Neuronal stem cell (in vitro differentiated cells): ENCODE data around the gene MEIOB.

Experiments used
- DNase-seq: peaks from one replicate; pipeline ENCODE4 v3.0.0-alpha.2; 2013; ENCODE audit warnings: low spot score
- H2AFZ ChIP-seq: one replicate; pipeline ENCODE4 v1.6.1; 2013; ENCODE audit warnings: mild to moderate bottlenecking, low read length, inconsistent platforms
- H2AK5ac ChIP-seq: 2 replicates; pipeline ENCODE4 v1.6.1; 2013; ENCODE audit warnings: low read depth, mild to moderate bottlenecking, inconsistent platforms, low read length, moderate library complexity, mixed read lengths
- H2BK120ac ChIP-seq: 2 replicates; pipeline ENCODE4 v1.6.1; 2013; ENCODE audit warnings: low read depth, mild to moderate bottlenecking, inconsistent platforms, low read length, moderate library complexity, mixed read lengths
- H2BK12ac ChIP-seq: one replicate; pipeline ENCODE4 v1.6.1; 2013; ENCODE audit warnings: low read length, inconsistent platforms
- H2BK15ac ChIP-seq: 2 replicates; pipeline ENCODE4 v1.6.1; 2013; ENCODE audit warnings: mild to moderate bottlenecking, low read length, inconsistent platforms, mixed read lengths
- H2BK5ac ChIP-seq: one replicate; pipeline ENCODE4 v1.6.1; 2013; ENCODE audit warnings: inconsistent platforms, mild to moderate bottlenecking, low read length, moderate library complexity
- H3K14ac ChIP-seq: one replicate; pipeline ENCODE4 v1.6.1; 2013; ENCODE audit warnings: low read length, inconsistent platforms
- H3K18ac ChIP-seq: 2 replicates; pipeline ENCODE4 v1.6.1; 2013; ENCODE audit warnings: low read length, inconsistent platforms
- H3K23ac ChIP-seq: 2 replicates; pipeline ENCODE4 v1.6.1; 2013; ENCODE audit warnings: low read depth, mild to moderate bottlenecking, mixed read lengths, low read length, inconsistent platforms; ENCODE audit not compliant: poor library complexity
- H3K27ac ChIP-seq: replicated peaks from 3 replicates; pipeline ENCODE4 v1.5.1; 2013; ENCODE audit warnings: low read length, inconsistent platforms
- H3K27me3 ChIP-seq, 3 experiments: 2 replicates each; pipeline ENCODE4 v1.6.1; 2013; ENCODE audit warnings: low read length in 3 of 3, mild to moderate bottlenecking in 2 of 3, inconsistent platforms in 1 of 3, low read depth in 1 of 3, mixed read lengths in 1 of 3, moderate library complexity in 1 of 3; ENCODE audit not compliant: control insufficient read depth in 3 of 3, insufficient read depth in 3 of 3
- H3K36me3 ChIP-seq, 2 donors: replicated peaks in 1 of 2; 2 replicates each; pipeline ENCODE4 v1.6.1; 2013; ENCODE audit warnings: low read length in 2 of 2; ENCODE audit not compliant: control insufficient read depth in 2 of 2, insufficient read depth in 2 of 2
- H3K4ac ChIP-seq: 2 replicates; pipeline ENCODE4 v1.6.1; 2013; ENCODE audit warnings: inconsistent platforms, mild to moderate bottlenecking, low read length, moderate library complexity
- H3K4me1 ChIP-seq, 2 donors: 1 replicate in 1 of 2; 2 replicates in 1 of 2; pipeline ENCODE4 v1.6.1; 2013; ENCODE audit warnings: low read length in 2 of 2, low read depth in 1 of 2; ENCODE audit not compliant: control insufficient read depth in 2 of 2, insufficient read depth in 1 of 2
- H3K4me2 ChIP-seq: one replicate; pipeline ENCODE4 v1.6.1; 2013; ENCODE audit warnings: mild to moderate bottlenecking, low read length, inconsistent platforms; ENCODE audit not compliant: insufficient read depth, poor library complexity, severe bottlenecking
- H3K4me3 ChIP-seq, 2 donors: 2 replicates each; pipeline ENCODE4 v1.5.1; 2013; ENCODE audit warnings: low read length in 2 of 2, mild to moderate bottlenecking in 2 of 2, inconsistent platforms in 1 of 2, moderate library complexity in 1 of 2
- H3K79me1 ChIP-seq: one replicate; pipeline ENCODE4 v1.6.1; 2013; ENCODE audit warnings: low read depth, mild to moderate bottlenecking, inconsistent platforms, low read length, moderate library complexity
- H3K9ac ChIP-seq: one replicate; pipeline ENCODE4 v1.6.1; 2013; ENCODE audit warnings: mild to moderate bottlenecking, low read depth, low read length, inconsistent platforms; ENCODE audit not compliant: poor library complexity
- H3K9me3 ChIP-seq, 2 donors: replicated peaks in 1 of 2; 2 replicates each; pipeline versions ENCODE3 to v1.6.1; 2013; ENCODE audit warnings: low read length in 2 of 2, mild to moderate bottlenecking in 2 of 2, inconsistent platforms in 1 of 2, low read depth in 1 of 2, mixed read lengths in 1 of 2, moderate library complexity in 1 of 2; ENCODE audit not compliant: control insufficient read depth in 2 of 2, insufficient read depth in 1 of 2
- H4K8ac ChIP-seq: one replicate; pipeline ENCODE4 v1.6.1; 2013; ENCODE audit warnings: low read depth, mild to moderate bottlenecking, inconsistent platforms, low read length, moderate library complexity
- H4K91ac ChIP-seq: one replicate; pipeline ENCODE4 v1.6.1; 2013; ENCODE audit warnings: low read length, low read depth, mild to moderate bottlenecking, inconsistent platforms; ENCODE audit not compliant: poor library complexity
- WGBS, 2 donors: extraction: QIAGEN DNeasy Blood & Tissue Kit; methylation state at CpG; one replicate each; pipeline ENCODE4 v1.1.7; 2013; ENCODE audit warnings: missing lambda C conversion rate in 2 of 2, mixed read lengths in 1 of 2; ENCODE audit not compliant: insufficient read length in 2 of 2, insufficient replicate concordance in 1 of 2; ENCODE audit errors: extremely low coverage in 2 of 2; 5-methylcytosine and 5-hydroxymethylcytosine counted together

The MEIOB gene

DNA sequence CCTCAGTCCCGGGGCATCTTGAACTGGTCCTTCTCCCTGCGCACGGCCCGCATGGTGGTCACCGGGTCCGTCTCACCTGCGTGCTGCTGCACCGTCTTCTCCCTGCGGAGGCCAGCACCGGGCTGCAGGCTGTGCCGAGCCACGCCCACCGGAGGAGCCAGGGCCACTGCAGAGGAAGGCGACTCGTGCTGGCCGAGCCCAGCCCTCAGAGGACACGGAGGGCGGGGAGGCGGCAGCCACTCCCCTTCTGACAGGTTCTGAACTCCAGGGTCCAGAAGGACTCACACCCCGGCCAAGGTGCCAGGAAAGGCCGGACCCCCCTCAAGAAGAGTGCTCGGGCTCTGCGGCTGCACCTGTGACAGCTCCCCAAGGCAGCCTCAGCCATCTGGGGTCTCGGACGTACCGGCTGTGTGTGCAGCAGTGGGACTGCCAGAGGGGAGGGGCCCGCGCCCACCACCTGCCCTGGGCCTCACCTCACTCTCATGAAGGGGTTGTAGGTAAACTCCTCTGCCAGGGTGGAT is 62.6 kb downstream of the MEIOB start:
- Histone ChIP-seq H2BK5ac (no peak overlapping the region), H3K9me3 (no peaks in the 10 kb centered on the region), H3K18ac (no peak overlapping the region), H3K14ac (no peak overlapping the region), H2AFZ (no peak overlapping the region), H3K9ac (peak overlapping the region; percentile 44), H4K8ac (no peak overlapping the region), H3K4me1 (no peaks in the 10 kb centered on the region), H2BK12ac (no peak overlapping the region), H3K4ac (no peak overlapping the region), H3K23ac (peak overlapping the region; percentile 80), H2BK120ac (no peak overlapping the region), H2AK5ac (no peak overlapping the region), H3K4me2 (no peak overlapping the region), H3K36me3 (peaks cover 21 to 49% of the 10 kb centered on the region in 2 donors), H3K27ac (no peak overlapping the region), H2BK15ac (no peak overlapping the region), H3K27me3 (no peaks in the 10 kb centered on the region), H4K91ac (no peak overlapping the region), H3K79me1 (peaks cover 4% of the 10 kb centered on the region), H3K4me3 (no peak overlapping the region)
- WGBS, 2 donors: no CpG with 5 or more reads among the region's 28 CpGs
- DNase-seq: no peak

DNA sequence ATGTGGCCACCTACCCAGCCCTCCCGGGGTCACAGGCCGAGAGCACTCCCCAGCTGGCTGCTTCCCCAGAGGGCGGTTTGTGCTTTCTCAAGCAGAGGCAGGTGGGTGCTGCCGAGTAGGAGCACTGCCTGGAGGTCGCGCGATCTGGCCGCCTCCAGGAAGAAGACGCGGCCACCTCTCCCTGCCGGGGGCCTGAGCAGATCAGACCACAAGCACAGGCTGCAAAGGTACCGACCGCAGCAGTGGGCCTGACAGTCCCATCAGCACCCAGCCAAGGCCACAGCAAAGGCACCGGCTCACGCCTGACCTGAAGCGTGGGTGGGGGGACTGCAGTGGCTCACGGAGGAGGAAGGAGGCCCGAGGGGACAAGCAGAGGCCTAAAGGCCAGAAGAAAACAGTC is 63.3 kb downstream of the MEIOB start:
- Histone ChIP-seq H3K79me1 (peaks cover 4% of the 10 kb centered on the region), H3K4ac (peak overlapping the region; percentile 53), H2BK5ac (no peak overlapping the region), H4K8ac (no peak overlapping the region), H2AK5ac (no peak overlapping the region), H2BK15ac (no peak overlapping the region), H3K23ac (no peak overlapping the region), H3K4me1 (no peaks in the 10 kb centered on the region), H3K14ac (peak overlapping the region; percentile 8), H3K27ac (no peak overlapping the region), H3K4me3 (peak overlapping the region in 1 of 2 donors; percentile 10), H3K27me3 (no peaks in the 10 kb centered on the region), H4K91ac (no peak overlapping the region), H3K36me3 (peaks cover 21 to 48% of the 10 kb centered on the region in 2 donors), H3K4me2 (no peak overlapping the region), H3K18ac (no peak overlapping the region), H2AFZ (no peak overlapping the region), H2BK120ac (no peak overlapping the region), H3K9ac (no peak overlapping the region), H2BK12ac (no peak overlapping the region), H3K9me3 (no peaks in the 10 kb centered on the region)
- DNase-seq: no peak
- WGBS, 2 donors: no CpG with 5 or more reads among the region's 18 CpGs

DNA sequence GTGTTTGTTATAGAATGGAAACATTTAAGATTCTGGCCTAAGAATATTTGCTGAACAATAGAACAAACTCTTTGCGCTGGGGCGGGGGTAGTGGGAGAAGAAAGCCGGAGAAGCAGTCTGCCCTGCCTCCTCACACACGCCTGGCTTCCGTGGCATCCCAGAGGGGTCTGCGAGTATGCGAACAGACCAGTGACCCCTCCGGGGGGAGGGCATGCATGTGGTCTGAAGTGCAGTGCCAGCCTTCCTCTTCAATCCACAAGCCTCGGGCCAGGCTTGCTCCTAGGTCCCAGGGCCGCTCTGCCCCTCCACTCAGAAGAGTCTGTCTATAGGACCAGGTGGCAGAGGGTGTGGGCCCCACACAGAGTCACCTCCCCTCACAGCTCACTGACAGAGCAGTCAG is 64.3 kb downstream of the MEIOB start:
- no peak for DNase-seq
- Histone ChIP-seq H2BK5ac (no peak overlapping the region), H2AK5ac (no peak overlapping the region), H3K14ac (no peak overlapping the region), H3K4ac (no peak overlapping the region), H3K4me1 (no peaks in the 10 kb centered on the region), H3K4me2 (no peak overlapping the region), H2BK120ac (no peak overlapping the region), H4K91ac (no peak overlapping the region), H3K79me1 (peaks cover 4% of the 10 kb centered on the region), H3K36me3 (peaks cover 21 to 42% of the 10 kb centered on the region in 2 donors), H4K8ac (peak overlapping the region; percentile 65), H3K18ac (no peak overlapping the region), H3K9ac (no peak overlapping the region), H2AFZ (no peak overlapping the region), H2BK12ac (no peak overlapping the region), H3K9me3 (no peaks in the 10 kb centered on the region), H2BK15ac (no peak overlapping the region), H3K23ac (no peak overlapping the region), H3K4me3 (no peak overlapping the region), H3K27ac (no peak overlapping the region), H3K27me3 (no peaks in the 10 kb centered on the region)
- no CpG with 5 or more reads among the region's 10 CpGs for WGBS, 2 donors

DNA sequence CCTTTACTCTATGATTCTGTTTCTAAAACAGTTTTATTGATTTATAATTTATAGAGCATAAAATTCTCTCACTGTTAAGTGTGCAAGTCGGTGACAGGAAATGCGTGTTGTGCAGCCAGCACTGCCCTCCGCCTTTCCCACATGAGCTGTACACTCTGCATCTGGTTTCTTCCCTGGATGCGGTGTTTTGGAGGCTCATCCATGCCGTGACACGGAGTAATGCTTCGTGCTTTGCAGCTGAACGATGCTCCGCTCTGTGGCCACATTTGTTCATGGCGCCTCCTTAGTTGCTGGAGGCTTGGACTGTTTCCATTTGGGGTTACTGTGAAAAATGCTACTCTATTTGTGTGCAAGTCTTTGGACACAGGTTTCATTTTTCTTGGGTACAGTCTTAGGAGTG is 71.3 kb downstream of the MEIOB start:
- H3K79me1 ChIP-seq: no peaks in the 10 kb centered on the region
- no peak overlapping the region for H2BK12ac ChIP-seq
- H3K9ac ChIP-seq: no peak overlapping the region
- no peaks in the 10 kb centered on the region for H3K4me1 ChIP-seq
- no peak overlapping the region for H2AK5ac ChIP-seq
- no peak overlapping the region for H2AFZ ChIP-seq
- no peak overlapping the region for H4K8ac ChIP-seq
- H2BK5ac ChIP-seq: no peak overlapping the region
- H3K4me3 ChIP-seq: peak overlapping the region in 1 of 2 donors; percentile 3
- no peak overlapping the region for H2BK120ac ChIP-seq
- no peak for DNase-seq
- H3K4ac ChIP-seq: no peak overlapping the region
- no peak overlapping the region for H4K91ac ChIP-seq
- no peak overlapping the region for H3K18ac ChIP-seq
- H3K23ac ChIP-seq: no peak overlapping the region
- peaks cover 2 to 7% of the 10 kb centered on the region in 2 donors for H3K36me3 ChIP-seq
- no peak overlapping the region for H3K27ac ChIP-seq
- H2BK15ac ChIP-seq: no peak overlapping the region
- no peak overlapping the region for H3K4me2 ChIP-seq
- WGBS, 2 donors: no CpG with 5 or more reads among the region's 10 CpGs
- H3K9me3 ChIP-seq: peaks cover 5 to 14% of the 10 kb centered on the region in 2 donors
- no peak overlapping the region for H3K14ac ChIP-seq
- H3K27me3 ChIP-seq: no peaks in the 10 kb centered on the region
